Epithelial cell of esophagus (primary cell): ENCODE data around the gene TDRD9.

ENCODE experiments used
- DNase-seq: peaks from one replicate; pipeline ENCODE4 v3.0.0; 2010; ENCODE audit warnings: low read depth
- H3K4me3 ChIP-seq: 2 replicates; pipeline ENCODE4 v1.5.1; 2011; ENCODE audit warnings: mild to moderate bottlenecking, low read length, control low read depth
- TF ChIP-seq, protein P1 (sequence below): IDR thresholded peaks from 2 replicates; pipeline ENCODE4 v1.5.1; 2011; ENCODE audit warnings: low read depth, mild to moderate bottlenecking, low read length, control low read depth, inconsistent platforms; ENCODE audit not compliant: insufficient read depth; ENCODE audit errors: missing control alignments

The TDRD9 gene

GRCh38 chr14:104085889-104086201 is 157.6 kb downstream of the TDRD9 start:
- TF ChIP-seq, protein P1, sequence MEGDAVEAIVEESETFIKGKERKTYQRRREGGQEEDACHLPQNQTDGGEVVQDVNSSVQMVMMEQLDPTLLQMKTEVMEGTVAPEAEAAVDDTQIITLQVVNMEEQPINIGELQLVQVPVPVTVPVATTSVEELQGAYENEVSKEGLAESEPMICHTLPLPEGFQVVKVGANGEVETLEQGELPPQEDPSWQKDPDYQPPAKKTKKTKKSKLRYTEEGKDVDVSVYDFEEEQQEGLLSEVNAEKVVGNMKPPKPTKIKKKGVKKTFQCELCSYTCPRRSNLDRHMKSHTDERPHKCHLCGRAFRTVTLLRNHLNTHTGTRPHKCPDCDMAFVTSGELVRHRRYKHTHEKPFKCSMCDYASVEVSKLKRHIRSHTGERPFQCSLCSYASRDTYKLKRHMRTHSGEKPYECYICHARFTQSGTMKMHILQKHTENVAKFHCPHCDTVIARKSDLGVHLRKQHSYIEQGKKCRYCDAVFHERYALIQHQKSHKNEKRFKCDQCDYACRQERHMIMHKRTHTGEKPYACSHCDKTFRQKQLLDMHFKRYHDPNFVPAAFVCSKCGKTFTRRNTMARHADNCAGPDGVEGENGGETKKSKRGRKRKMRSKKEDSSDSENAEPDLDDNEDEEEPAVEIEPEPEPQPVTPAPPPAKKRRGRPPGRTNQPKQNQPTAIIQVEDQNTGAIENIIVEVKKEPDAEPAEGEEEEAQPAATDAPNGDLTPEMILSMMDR = no peak
- H3K4me3 ChIP-seq = no peak overlapping the region
- no peak for DNase-seq

DNA sequence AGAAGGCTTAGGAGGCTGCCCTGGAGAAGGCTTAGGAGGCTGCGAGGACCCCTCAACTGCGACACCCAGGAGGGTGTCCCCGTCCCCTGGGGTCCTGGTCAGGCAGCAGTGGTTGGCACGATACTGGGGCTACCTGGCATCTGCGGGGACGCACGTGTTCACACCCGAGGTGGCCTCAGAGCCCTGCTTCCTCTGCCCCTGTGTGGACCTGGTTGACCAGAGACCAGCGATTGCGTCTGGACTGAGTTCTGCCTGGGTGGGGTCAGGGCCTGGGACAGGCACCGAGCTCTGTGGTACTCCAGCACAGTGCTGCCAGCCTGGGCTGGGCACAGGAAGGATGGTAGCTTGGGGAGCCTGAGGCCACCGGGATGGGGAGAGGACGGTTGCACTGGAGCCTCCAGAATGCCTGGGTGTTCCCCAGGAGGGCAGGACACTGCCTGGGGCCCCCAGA is 158.0 kb downstream of the TDRD9 start:
- no peak for DNase-seq
- TF ChIP-seq, protein P1 = no peak
- no peak overlapping the region for H3K4me3 ChIP-seq

GRCh38 chr14:104086661-104087461 is 158.6 kb downstream of the TDRD9 start:
- DNase-seq = no peak
- TF ChIP-seq, protein P1 = no peak
- no peak overlapping the region for H3K4me3 ChIP-seq

DNA sequence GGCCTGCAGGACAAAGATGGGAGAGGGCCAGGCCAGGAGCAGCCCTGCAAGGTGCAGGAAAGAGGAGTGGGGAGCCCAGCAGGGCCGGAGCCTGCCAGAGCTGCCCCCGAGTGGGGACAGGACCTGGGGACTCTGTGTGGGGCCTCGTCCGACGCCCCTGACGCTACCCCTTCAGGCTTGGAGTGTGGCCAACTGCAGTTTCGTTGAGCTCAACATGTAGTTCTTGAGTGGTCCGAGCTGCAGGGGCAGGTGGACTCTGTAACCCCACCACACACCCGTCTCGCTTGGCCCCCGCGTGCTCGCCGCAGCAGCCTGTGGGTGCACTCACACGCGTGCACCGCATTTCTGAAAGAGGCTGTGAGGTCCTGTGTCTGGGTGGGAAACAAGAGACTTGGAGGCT is 159.2 kb downstream of the TDRD9 start:
- no peak overlapping the region for H3K4me3 ChIP-seq
- TF ChIP-seq, protein P1 = no peak
- DNase-seq = no peak

GRCh38 chr14:104087981-104088850 is 160.0 kb downstream of the TDRD9 start:
- no peak overlapping the region for H3K4me3 ChIP-seq
- no peak for DNase-seq
- TF ChIP-seq, protein P1 = no peak

- DNase-seq = no peak
- TF ChIP-seq, protein P1 = no peak
Observed at GRCh38 chr14:104090071-104090748, 162.0 kb downstream of the TDRD9 start.

More at GRCh38 chr14:104090071-104090748, 162.0 kb downstream of the TDRD9 start:
- H3K4me3 ChIP-seq = no peak overlapping the region
